ENCODE measurements around the gene ZNF281. TPM values are rescaled to one million over a fixed set of nuclear protein-coding genes. Genes with fewer than 3 reads are reported as not detected.

Gene ZNF281
- total RNA-seq, 2 donors from 2014 or later, result 29.8 to 31.3 TPM

DNA sequence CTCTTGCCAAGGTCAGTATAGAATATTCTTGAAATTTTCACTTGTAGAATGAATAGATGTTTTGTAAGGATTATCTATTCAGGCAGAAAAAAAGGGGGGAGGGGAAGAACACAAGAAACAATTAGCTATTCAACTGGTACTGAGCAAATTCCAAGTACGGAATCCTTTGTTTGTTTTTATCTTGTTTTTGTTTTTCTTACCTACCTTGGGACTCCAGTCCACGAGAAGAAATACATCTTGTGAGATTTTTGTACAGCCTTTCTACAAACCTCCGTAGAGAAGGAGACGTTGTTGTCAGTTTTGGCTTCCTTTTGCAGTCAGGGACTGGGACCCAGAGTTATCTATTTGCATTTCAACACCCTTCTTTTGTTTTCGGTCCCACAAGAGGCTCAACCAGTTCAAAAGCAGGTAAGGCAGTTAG lies 36.0 kb downstream of the ZNF281 start:
- peaks cover 0 to 5% of the 10 kb centered on the region in 2 donors for H3K4me1 Mint-ChIP-seq (ENCODE audit: low read depth in 2 of 2)
- no peaks in the 10 kb centered on the region for H3K27me3 Mint-ChIP-seq
- DNase-seq (ENCODE audit: low spot score), result no peak
- H3K4me3 Mint-ChIP-seq, result no peak overlapping the region
- H3K9me3 Mint-ChIP-seq, result peaks cover 4% of the 10 kb centered on the region
- no peaks in the 10 kb centered on the region for H3K36me3 Mint-ChIP-seq
- ATAC-seq, result no peak
- no peak overlapping the region for H3K27ac Mint-ChIP-seq

- H3K36me3 Mint-ChIP-seq, result no peaks in the 10 kb centered on the region
- DNase-seq (ENCODE audit: low spot score) (no peak), ATAC-seq (no peak)
- H3K4me1 Mint-ChIP-seq (ENCODE audit: low read depth in 2 of 2), result peaks cover 0 to 5% of the 10 kb centered on the region in 2 donors
- H3K4me3 Mint-ChIP-seq, result no peak overlapping the region
- H3K27me3 Mint-ChIP-seq, result no peaks in the 10 kb centered on the region
- no peak overlapping the region for H3K27ac Mint-ChIP-seq
- peaks cover 4% of the 10 kb centered on the region for H3K9me3 Mint-ChIP-seq
Measured at GRCh38 chr1:200372885-200373181, 37.0 kb downstream of the ZNF281 start.

DNA sequence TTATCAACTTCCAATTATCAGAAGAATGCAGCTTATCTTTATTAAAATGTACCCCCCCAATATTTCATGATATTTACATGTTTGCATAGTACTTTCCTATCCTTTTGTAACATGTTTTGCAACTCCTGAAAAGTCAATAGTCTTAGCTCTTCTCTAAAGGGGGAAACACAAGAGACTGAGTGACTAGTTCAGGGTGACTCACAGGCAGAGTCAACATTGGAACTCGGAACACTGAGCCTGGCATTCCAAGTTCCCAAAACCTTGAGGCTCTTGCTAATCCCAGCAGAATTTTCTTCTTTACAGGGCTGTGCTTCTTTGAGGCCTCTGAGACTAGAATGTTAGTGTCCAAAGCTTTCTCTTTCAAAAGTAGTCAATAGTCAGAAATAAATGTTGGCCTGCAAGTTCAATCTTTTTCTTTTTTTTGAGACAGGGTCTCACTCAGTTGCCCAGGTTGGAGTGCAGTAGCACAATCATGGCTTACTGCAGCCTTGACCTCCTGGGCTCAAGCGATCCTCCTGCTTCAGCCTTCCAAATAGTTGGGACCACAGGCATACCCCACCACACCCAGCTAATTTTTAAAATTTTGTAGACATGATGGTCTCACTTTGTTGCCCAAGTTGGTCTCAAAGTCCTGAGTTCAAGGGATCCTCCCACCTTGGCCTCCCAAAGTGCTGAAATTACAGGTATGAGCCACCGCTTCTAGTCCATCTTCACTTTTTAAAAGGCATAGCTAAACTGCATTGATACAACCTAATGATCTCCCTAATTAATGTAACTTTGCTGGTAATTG lies 37.5 kb downstream of the ZNF281 start:
- Mint-ChIP-seq H3K27ac (no peak overlapping the region), H3K27me3 (no peaks in the 10 kb centered on the region), H3K4me1 (ENCODE audit: low read depth in 2 of 2) (peaks cover 0 to 5% of the 10 kb centered on the region in 2 donors), H3K9me3 (peaks cover 4% of the 10 kb centered on the region), H3K4me3 (no peak overlapping the region), H3K36me3 (no peaks in the 10 kb centered on the region)
- ATAC-seq, result no peak
- no peak for DNase-seq (ENCODE audit: low spot score)

GRCh38 chr1:200369706-200370105 lies 40.1 kb downstream of the ZNF281 start:
- H3K36me3 Mint-ChIP-seq, result no peaks in the 10 kb centered on the region
- no peaks in the 10 kb centered on the region for H3K9me3 Mint-ChIP-seq
- no peaks in the 10 kb centered on the region for H3K27me3 Mint-ChIP-seq
- peak overlapping the region in 1 of 2 donors; percentile 41 for H3K27ac Mint-ChIP-seq
- H3K4me3 Mint-ChIP-seq, result no peak overlapping the region
- ATAC-seq (no peak), DNase-seq (ENCODE audit: low spot score) (no peak)
- H3K4me1 Mint-ChIP-seq (ENCODE audit: low read depth in 2 of 2), result no peaks in the 10 kb centered on the region

DNA sequence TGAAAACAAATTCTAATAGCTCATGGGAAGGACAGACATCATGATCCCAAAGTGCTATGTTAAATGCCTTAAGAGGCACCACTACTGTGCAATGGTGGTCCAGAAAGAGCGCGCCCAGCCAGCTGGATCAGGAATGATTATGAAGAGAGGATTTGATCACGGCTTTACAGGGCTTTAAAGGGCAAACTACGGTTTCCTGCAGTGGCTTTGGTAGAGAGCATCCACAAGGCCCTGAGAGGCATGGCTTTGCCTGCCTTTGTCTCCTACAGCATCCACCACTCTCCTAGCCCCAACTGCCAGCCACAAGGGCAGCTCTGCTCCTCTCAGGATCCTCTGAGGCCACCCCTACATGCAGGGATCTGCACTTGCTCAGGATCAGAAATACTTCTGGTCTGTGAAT lies 40.7 kb downstream of the ZNF281 start:
- peaks cover 0 to 1% of the 10 kb centered on the region in 2 donors for H3K27me3 Mint-ChIP-seq
- H3K4me3 Mint-ChIP-seq, result no peak overlapping the region
- H3K27ac Mint-ChIP-seq, result no peak overlapping the region
- no peak for DNase-seq (ENCODE audit: low spot score)
- no peaks in the 10 kb centered on the region for H3K36me3 Mint-ChIP-seq
- no peaks in the 10 kb centered on the region for H3K9me3 Mint-ChIP-seq
- H3K4me1 Mint-ChIP-seq (ENCODE audit: low read depth in 2 of 2), result peaks cover 1 to 2% of the 10 kb centered on the region in 2 donors
- no peak for ATAC-seq

GRCh38 chr1:200368556-200368955 lies 41.3 kb downstream of the ZNF281 start:
- Mint-ChIP-seq H3K4me1 (ENCODE audit: low read depth in 2 of 2) (peaks cover 3 to 5% of the 10 kb centered on the region in 2 donors), H3K27ac (no peak overlapping the region), H3K27me3 (peaks cover 0 to 3% of the 10 kb centered on the region in 2 donors), H3K4me3 (no peak overlapping the region), H3K9me3 (no peaks in the 10 kb centered on the region), H3K36me3 (no peaks in the 10 kb centered on the region)
- ATAC-seq (no peak), DNase-seq (ENCODE audit: low spot score) (no peak)

GRCh38 chr1:200367841-200368534 lies 41.8 kb downstream of the ZNF281 start:
- H3K27me3 Mint-ChIP-seq, result peaks cover 0 to 5% of the 10 kb centered on the region in 2 donors
- no peaks in the 10 kb centered on the region for H3K36me3 Mint-ChIP-seq
- ATAC-seq (no peak), DNase-seq (ENCODE audit: low spot score) (no peak)
- H3K27ac Mint-ChIP-seq, result peak overlapping the region in 1 of 2 donors; percentile 45
- H3K4me1 Mint-ChIP-seq (ENCODE audit: low read depth in 2 of 2), result peaks cover 3 to 5% of the 10 kb centered on the region in 2 donors
- H3K4me3 Mint-ChIP-seq, result no peak overlapping the region
- H3K9me3 Mint-ChIP-seq, result no peaks in the 10 kb centered on the region

GRCh38 chr1:200366577-200367253 lies 43.1 kb downstream of the ZNF281 start:
- H3K36me3 Mint-ChIP-seq, result no peaks in the 10 kb centered on the region
- no peak for ATAC-seq

DNA sequence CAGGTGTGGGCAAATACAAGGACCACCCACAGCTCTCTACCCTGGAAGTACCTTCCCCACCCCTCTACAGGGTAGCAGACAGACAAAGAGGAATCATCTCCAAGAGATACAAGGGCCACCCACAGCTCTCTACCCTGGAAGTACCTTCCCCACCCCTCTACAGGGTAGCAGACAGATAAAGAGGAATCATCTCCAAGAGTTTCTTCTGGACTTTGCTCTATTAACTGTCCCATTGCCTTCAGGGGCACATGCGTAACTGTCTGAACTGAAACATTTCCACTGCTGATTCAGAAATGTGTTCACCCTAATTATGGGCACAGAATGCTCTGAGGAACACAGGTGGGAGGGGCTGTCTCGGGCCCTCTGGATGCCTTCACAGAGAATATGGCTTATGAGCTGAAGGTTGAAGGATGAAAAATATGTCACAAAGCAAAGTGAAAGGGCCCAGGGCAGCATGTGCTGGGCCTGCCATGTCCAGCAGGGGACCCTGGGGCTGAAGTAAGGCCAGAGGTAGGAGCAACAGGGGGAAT lies 43.9 kb downstream of the ZNF281 start:
- no peak for DNase-seq (ENCODE audit: low spot score)
- Mint-ChIP-seq H3K9me3 (no peaks in the 10 kb centered on the region), H3K36me3 (no peaks in the 10 kb centered on the region), H3K4me1 (ENCODE audit: low read depth in 2 of 2) (peaks cover 3 to 5% of the 10 kb centered on the region in 2 donors), H3K27me3 (peaks cover 0 to 5% of the 10 kb centered on the region in 2 donors), H3K4me3 (no peak overlapping the region), H3K27ac (no peak overlapping the region)
- no peak for ATAC-seq

More at GRCh38 chr1:200366577-200367253, 43.1 kb downstream of the ZNF281 start:
- Mint-ChIP-seq H3K27ac (no peak overlapping the region), H3K4me1 (ENCODE audit: low read depth in 2 of 2) (peaks cover 3 to 5% of the 10 kb centered on the region in 2 donors), H3K9me3 (no peaks in the 10 kb centered on the region), H3K4me3 (no peak overlapping the region), H3K27me3 (peaks cover 0 to 5% of the 10 kb centered on the region in 2 donors)
- no peak for DNase-seq (ENCODE audit: low spot score)

GRCh38 chr1:200364831-200365230 lies 45.0 kb downstream of the ZNF281 start:
- Mint-ChIP-seq H3K4me1 (ENCODE audit: low read depth in 2 of 2) (peaks cover 3 to 5% of the 10 kb centered on the region in 2 donors), H3K4me3 (no peak overlapping the region), H3K9me3 (no peaks in the 10 kb centered on the region), H3K36me3 (no peaks in the 10 kb centered on the region), H3K27ac (no peak overlapping the region), H3K27me3 (peaks cover 0 to 5% of the 10 kb centered on the region in 2 donors)
- DNase-seq (ENCODE audit: low spot score) (no peak), ATAC-seq (no peak)

DNA sequence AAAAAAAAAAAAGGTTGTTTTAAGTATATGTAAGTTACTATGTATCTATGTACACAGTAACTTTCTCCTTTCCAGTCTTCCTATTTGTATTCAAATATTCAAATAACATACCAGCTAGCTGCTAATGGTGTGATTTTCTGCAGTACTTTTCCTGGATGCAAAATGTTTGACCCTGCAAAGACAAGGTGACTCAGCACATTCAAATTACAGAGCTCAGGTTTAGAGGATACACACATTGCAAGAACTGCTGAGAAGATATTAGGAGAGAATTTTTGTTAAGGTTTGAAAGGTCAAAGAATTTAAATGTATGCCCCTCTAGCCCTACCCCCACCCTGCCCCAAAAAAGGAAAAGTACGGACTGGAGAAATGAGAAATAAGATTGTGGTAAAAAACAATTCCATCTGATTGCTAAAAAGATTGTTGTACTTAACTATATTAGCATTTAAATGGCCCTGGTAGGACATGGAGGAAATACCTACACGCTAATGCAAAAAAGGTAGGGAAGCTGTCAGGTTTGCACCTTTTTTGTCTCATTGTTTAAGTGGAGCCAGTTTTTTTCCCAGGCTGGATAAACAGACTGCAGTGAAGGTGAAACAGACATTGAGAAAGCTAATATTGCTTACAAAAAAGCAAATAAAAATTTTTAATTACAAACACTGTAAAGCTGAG lies 45.6 kb downstream of the ZNF281 start:
- no peak for DNase-seq (ENCODE audit: low spot score)
- ATAC-seq, result no peak
- Mint-ChIP-seq H3K4me1 (ENCODE audit: low read depth in 2 of 2) (peaks cover 3 to 5% of the 10 kb centered on the region in 2 donors), H3K4me3 (no peak overlapping the region), H3K27me3 (peaks cover 0 to 5% of the 10 kb centered on the region in 2 donors), H3K36me3 (no peaks in the 10 kb centered on the region), H3K27ac (no peak overlapping the region), H3K9me3 (no peaks in the 10 kb centered on the region)

GRCh38 chr1:200363264-200363933 lies 46.4 kb downstream of the ZNF281 start:
- Mint-ChIP-seq H3K36me3 (no peaks in the 10 kb centered on the region), H3K27ac (no peak overlapping the region), H3K4me1 (ENCODE audit: low read depth in 2 of 2) (peaks cover 4 to 7% of the 10 kb centered on the region in 2 donors), H3K27me3 (peaks cover 0 to 5% of the 10 kb centered on the region in 2 donors), H3K4me3 (no peak overlapping the region), H3K9me3 (no peaks in the 10 kb centered on the region)
- ATAC-seq, result no peak
- no peak for DNase-seq (ENCODE audit: low spot score)

GRCh38 chr1:200362421-200362820 lies 47.4 kb downstream of the ZNF281 start:
- H3K9me3 Mint-ChIP-seq, result no peaks in the 10 kb centered on the region
- peaks cover 0 to 5% of the 10 kb centered on the region in 2 donors for H3K27me3 Mint-ChIP-seq
- H3K4me1 Mint-ChIP-seq (ENCODE audit: low read depth in 2 of 2), result peaks cover 6 to 10% of the 10 kb centered on the region in 2 donors
- no peak overlapping the region for H3K4me3 Mint-ChIP-seq
- DNase-seq (ENCODE audit: low spot score), result no peak
- no peaks in the 10 kb centered on the region for H3K36me3 Mint-ChIP-seq
- no peak for ATAC-seq
- no peak overlapping the region for H3K27ac Mint-ChIP-seq

Data from natural killer cell treated with Interleukin-12 subunit alpha and Interleukin-12 subunit beta and Interleukin-15 and Interleukin-18, amount 100 ng/mL, for 72 hours (primary cell).